Measurements from ENCODE around the gene MLXIP.

Gene MLXIP

GRCh38 chr12:122064780-122065588, 13.6 kb upstream of the MLXIP start:
- no peak for TF ChIP-seq CTCF (conservative IDR thresholded peaks at IDR 0.05; ENCODE audit: control insufficient read depth, insufficient read depth, low read depth, low read length)
- DNase-seq (ENCODE audit: low read depth), result peak; percentile 94

GRCh38 chr12:122067548-122067947, 11.0 kb upstream of the MLXIP start:
- H3K4me3 ChIP-seq (ENCODE audit: control insufficient read depth, low read depth, low read length), result no peak overlapping the region
- TF ChIP-seq CTCF (conservative IDR thresholded peaks at IDR 0.05; ENCODE audit: control insufficient read depth, insufficient read depth, low read depth, low read length), result no peak

More at GRCh38 chr12:122064780-122065588, 13.6 kb upstream of the MLXIP start:
- peak overlapping the region; percentile 35 for H3K4me3 ChIP-seq (ENCODE audit: control insufficient read depth, low read depth, low read length)

GRCh38 chr12:122067966-122068365, 10.6 kb upstream of the MLXIP start:
- DNase-seq (ENCODE audit: low read depth), result peak; percentile 58
- H3K4me3 ChIP-seq (ENCODE audit: control insufficient read depth, low read depth, low read length), result no peak overlapping the region
- TF ChIP-seq CTCF (conservative IDR thresholded peaks at IDR 0.05; ENCODE audit: control insufficient read depth, insufficient read depth, low read depth, low read length), result no peak

More at GRCh38 chr12:122067548-122067947, 11.0 kb upstream of the MLXIP start:
- no peak for DNase-seq (ENCODE audit: low read depth)

- H3K4me3 ChIP-seq (ENCODE audit: control insufficient read depth, low read depth, low read length), result no peak overlapping the region
- DNase-seq (ENCODE audit: low read depth), result peak; percentile 96
- TF ChIP-seq CTCF (conservative IDR thresholded peaks at IDR 0.05; ENCODE audit: control insufficient read depth, insufficient read depth, low read depth, low read length), result no peak
Observed at GRCh38 chr12:122072031-122072970, 6.3 kb upstream of the MLXIP start.

- TF ChIP-seq CTCF (conservative IDR thresholded peaks at IDR 0.05; ENCODE audit: control insufficient read depth, insufficient read depth, low read depth, low read length), result no peak
- no peak overlapping the region for H3K4me3 ChIP-seq (ENCODE audit: control insufficient read depth, low read depth, low read length)
- no peak for DNase-seq (ENCODE audit: low read depth)
Observed at GRCh38 chr12:122073815-122074214, 4.7 kb upstream of the MLXIP start.

- DNase-seq (ENCODE audit: low read depth), result no peak
- H3K4me3 ChIP-seq (ENCODE audit: control insufficient read depth, low read depth, low read length), result no peak overlapping the region
- no peak for TF ChIP-seq CTCF (conservative IDR thresholded peaks at IDR 0.05; ENCODE audit: control insufficient read depth, insufficient read depth, low read depth, low read length)
Observed at GRCh38 chr12:122076743-122077495, 1.6 kb upstream of the MLXIP start.

Data from fibroblast of mammary gland (primary cell).